Adrenal gland (tissue), 12 donors: Measurements from ENCODE around the gene KLHL29. TPM values are rescaled to one million over a fixed set of nuclear protein-coding genes. Genes with fewer than 3 reads are reported as not detected.

Source experiments
- DNase-seq, 7 donors: peaks; one replicate each; pipeline ENCODE4 v3.0.0-alpha.2; 2019 to 2020
- H3K27ac ChIP-seq, 5 donors: fragments of 200-600 bp; sonication (generic) in 4 of 5; 1 replicate in 3 of 5; 2 replicates in 2 of 5; pipeline versions ENCODE4 v1.5.1 to v1.8.0; 2016 to 2020; ENCODE audit warnings: mild to moderate bottlenecking in 1 of 5
- H3K27me3 ChIP-seq: fragments of 200-600 bp; 2 replicates; pipeline ENCODE4 v1.8.0; 2021
- H3K36me3 ChIP-seq, 2 donors: fragments of 200-600 bp; replicated peaks in 1 of 2; 1 replicate in 1 of 2; 2 replicates in 1 of 2; pipeline versions ENCODE4 v1.5.1 to v1.8.0; 2018 to 2022
- H3K4me1 ChIP-seq, 2 donors: fragments of 200-600 bp; replicated peaks in 1 of 2; 1 replicate in 1 of 2; 2 replicates in 1 of 2; pipeline versions ENCODE4 v1.5.1 to v1.8.0; 2018 to 2021
- H3K4me3 ChIP-seq, 4 donors: fragments of 200-600 bp; sonication (generic) in 3 of 4; one replicate each; pipeline ENCODE4 v1.5.1; 2016 to 2018
- H3K9me3 ChIP-seq, 3 donors: fragments of 200-600 bp; sonication (generic) in 1 of 3; replicated peaks in 1 of 3; 1 replicate in 2 of 3; 2 replicates in 1 of 3; pipeline versions ENCODE4 v1.5.1 to v1.8.0; 2016 to 2021
- POLR2A ChIP-seq, 2 donors: fragments of 450-650 bp; IDR thresholded peaks; one replicate each; pipeline ENCODE4 v1.6.1; 2017; ENCODE audit warnings: antibody characterized with exemption in 2 of 2, mild to moderate bottlenecking in 2 of 2, moderate library complexity in 1 of 2
- WGBS, 4 donors: extraction: QIAGEN DNeasy Blood & Tissue Kit in 2 of 4; methylation state at CpG; one replicate each; pipeline versions ENCODE4 v1.1.5 to v1.1.7; 2013 to 2017; 5-methylcytosine and 5-hydroxymethylcytosine counted together
- intact Hi-C, 2 donors: fragments of 100-400 bp; cut with DNase I; formaldehyde crosslinking; loops; one replicate each; pipeline versions ENCODE4 v1.14.1 to v1.15.0; 2022 to 2023
- polyA plus RNA-seq, 3 donors: library from polyadenylated mRNA; stranded (reverse); fragments of 200-250 nt in 2 of 3; fragments of 350-450 nt in 1 of 3; fragmentation: Illumina TruSeq in 1 of 3; extraction: RNeasy Lipid Tissue Mini Kit (QIAGEN cat#74804) in 1 of 3; gene quantifications; one replicate each; pipeline ENCODE4 v1.2.3, GENCODE V29; 2013 to 2014
- total RNA-seq, 9 donors: library from RNA; depleted of rRNA in 4 of 9; stranded (reverse); fragments of >200 nt in 4 of 9; fragments of 120-200 nt in 1 of 9; fragmentation: NEBNext Ultra II Directional in 1 of 9; extraction: Animal tissue kit (Norgen Biotek cat#: 25700) in 1 of 9; gene quantifications; one replicate each; pipeline versions ENCODE4 v1.1.0 to v1.2.4, GENCODE V29; 2013 to 2023
- TF ChIP-seq, protein P1 (sequence below), 6 experiments: fragments of 450-650 bp in 4 of 6; fragments of 200-600 bp in 2 of 6; sonication (generic) in 1 of 6; IDR thresholded peaks; 1 replicate in 5 of 6; 2 replicates in 1 of 6; pipeline versions ENCODE4 v1.5.1 to v1.8.0; 2016 to 2021; ENCODE audit warnings: antibody characterized with exemption in 6 of 6, mild to moderate bottlenecking in 2 of 6, moderate library complexity in 1 of 6
- donor health status: healthy with polysubstance abuse.
- donor health status: Bipolar disorder and iron deficiency.
- donor health status: DM: yes; HTN: yes; CAD: no.
- donor health status: DM: no; HTN: no; CAD: no.
- donor health status: DM: no; HTN: no; CAD: no.
- donor health status: DM: yes; HTN: yes; CAD: no.

KLHL29 gene
- total and polyA plus RNA-seq, 12 donors = 1.9 to 24.5 (median 15.7) TPM

- TF ChIP-seq POLR2A (IDR thresholded peaks at IDR 0.05) = no peak
- TF ChIP-seq, protein P1, sequence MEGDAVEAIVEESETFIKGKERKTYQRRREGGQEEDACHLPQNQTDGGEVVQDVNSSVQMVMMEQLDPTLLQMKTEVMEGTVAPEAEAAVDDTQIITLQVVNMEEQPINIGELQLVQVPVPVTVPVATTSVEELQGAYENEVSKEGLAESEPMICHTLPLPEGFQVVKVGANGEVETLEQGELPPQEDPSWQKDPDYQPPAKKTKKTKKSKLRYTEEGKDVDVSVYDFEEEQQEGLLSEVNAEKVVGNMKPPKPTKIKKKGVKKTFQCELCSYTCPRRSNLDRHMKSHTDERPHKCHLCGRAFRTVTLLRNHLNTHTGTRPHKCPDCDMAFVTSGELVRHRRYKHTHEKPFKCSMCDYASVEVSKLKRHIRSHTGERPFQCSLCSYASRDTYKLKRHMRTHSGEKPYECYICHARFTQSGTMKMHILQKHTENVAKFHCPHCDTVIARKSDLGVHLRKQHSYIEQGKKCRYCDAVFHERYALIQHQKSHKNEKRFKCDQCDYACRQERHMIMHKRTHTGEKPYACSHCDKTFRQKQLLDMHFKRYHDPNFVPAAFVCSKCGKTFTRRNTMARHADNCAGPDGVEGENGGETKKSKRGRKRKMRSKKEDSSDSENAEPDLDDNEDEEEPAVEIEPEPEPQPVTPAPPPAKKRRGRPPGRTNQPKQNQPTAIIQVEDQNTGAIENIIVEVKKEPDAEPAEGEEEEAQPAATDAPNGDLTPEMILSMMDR (IDR thresholded peaks at IDR 0.05) = no peak
- Histone ChIP-seq H3K27ac (no peak overlapping the region), H3K4me3 (no peak overlapping the region), H3K9me3 (no peaks in the 10 kb centered on the region), H3K36me3 (no peaks in the 10 kb centered on the region), H3K27me3 (no peaks in the 10 kb centered on the region), H3K4me1 (peaks cover 6 to 29% of the 10 kb centered on the region in 2 donors)
- 95 to 98% (median 96%) methylated on average over 13 to 17 of the region's 17 CpGs for WGBS, 4 donors
- intact Hi-C loops = no loop called here
- peak in 3 of 7 donors; percentile 9 to 48 (median 16) for DNase-seq
Observed at GRCh38 chr2:23456396-23456795, 71.4 kb downstream of the KLHL29 start.

DNA sequence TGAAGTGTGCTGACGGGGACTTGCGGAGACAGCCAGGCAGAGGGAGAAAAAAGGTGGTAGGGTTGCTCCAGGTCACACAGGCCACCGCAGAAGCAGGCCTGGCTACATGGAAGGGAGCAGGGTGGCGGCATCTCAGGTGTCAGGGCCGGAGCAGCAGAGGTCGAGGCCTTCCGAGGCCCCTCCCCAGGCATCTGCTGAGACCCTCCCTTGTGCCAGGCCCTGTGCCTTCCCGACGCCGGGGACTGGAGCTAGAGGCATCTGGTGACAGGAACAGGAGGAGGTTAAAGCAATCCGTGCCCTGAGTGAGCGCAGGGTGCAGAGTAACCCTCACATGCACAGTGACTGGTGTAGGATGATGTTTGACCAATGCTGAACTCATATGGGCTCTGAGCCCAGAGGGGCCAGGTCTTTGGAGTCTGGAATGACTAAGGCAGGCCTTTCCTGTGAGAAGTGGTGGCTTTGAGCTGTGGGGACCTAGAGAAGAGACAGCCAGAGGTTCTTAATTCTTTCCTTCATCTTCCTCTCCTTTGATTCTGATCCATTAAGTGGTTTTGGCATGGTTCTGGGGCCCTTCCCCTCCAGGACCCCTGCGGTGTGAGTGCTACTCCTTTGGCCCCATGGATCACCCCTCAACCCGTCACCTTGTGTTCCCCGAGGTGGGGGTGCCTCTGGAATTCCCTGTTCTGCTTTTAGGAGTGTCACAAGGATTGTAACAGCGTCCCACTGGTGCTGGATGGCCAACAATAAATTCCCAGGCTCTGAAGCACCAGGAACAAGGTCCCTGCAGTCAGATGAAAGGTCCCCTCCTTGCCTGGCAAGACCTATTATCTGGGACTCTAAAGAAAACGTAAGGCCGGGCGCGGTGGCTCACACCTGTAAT is 72.1 kb downstream of the KLHL29 start:
- no peaks in the 10 kb centered on the region for H3K36me3 ChIP-seq
- peak in 3 of 7 donors; percentile 15 to 49 (median 21) for DNase-seq
- H3K4me3 ChIP-seq = no peak overlapping the region
- no peaks in the 10 kb centered on the region for H3K9me3 ChIP-seq
- H3K27me3 ChIP-seq = no peaks in the 10 kb centered on the region
- H3K4me1 ChIP-seq = peaks cover 6 to 29% of the 10 kb centered on the region in 2 donors
- intact Hi-C loops = no loop called here
- TF ChIP-seq POLR2A (IDR thresholded peaks at IDR 0.05) = no peak
- TF ChIP-seq, protein P1 (IDR thresholded peaks at IDR 0.05) = no peak
- H3K27ac ChIP-seq = no peak overlapping the region
- 91 to 93% (median 92%) methylated on average over 11 to 20 of the region's 20 CpGs for WGBS, 4 donors

DNA sequence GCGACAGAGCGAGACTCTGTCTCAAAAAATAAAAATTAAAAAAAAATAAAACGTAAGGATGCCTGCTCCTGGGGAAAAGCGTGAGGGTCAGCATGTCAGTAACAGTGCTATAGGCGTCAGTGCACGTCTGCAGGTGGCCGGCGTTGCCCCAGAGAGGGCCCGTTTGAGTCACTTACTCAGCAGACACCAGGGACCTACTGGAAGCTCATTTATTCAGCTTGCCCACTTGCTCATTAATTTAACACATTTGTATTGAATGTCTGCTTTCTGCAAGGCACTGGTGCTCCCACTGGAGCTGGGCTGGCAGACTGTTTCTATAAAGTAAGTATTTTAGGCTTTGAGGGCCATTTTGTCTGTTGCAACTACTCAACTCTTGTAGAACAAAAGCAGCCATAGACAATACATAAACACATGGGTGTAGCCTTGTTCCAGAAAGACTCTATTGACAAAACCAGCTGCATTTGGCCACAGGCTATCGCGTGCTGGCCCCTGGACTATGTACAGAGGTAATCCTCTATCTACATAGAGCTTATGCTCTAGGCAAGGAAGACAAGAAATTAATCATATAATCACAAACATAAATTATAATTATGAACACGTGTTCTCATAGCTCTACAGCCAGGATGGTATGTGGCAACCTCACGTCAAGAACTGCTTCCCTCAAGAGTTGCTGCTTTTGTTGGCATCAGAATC is 73.2 kb downstream of the KLHL29 start:
- TF ChIP-seq, protein P1 (IDR thresholded peaks at IDR 0.05) = no peak
- TF ChIP-seq POLR2A (IDR thresholded peaks at IDR 0.05) = no peak
- peak in 3 of 7 donors; percentile 4 to 29 (median 10) for DNase-seq
- no peaks in the 10 kb centered on the region for H3K9me3 ChIP-seq
- no peak overlapping the region for H3K27ac ChIP-seq
- H3K27me3 ChIP-seq = no peaks in the 10 kb centered on the region
- H3K4me3 ChIP-seq = no peak overlapping the region
- WGBS, 4 donors = 89 to 94% (median 91%) methylated on average over 13 of the region's 13 CpGs
- H3K36me3 ChIP-seq = no peaks in the 10 kb centered on the region
- intact Hi-C loops = no loop called here
- H3K4me1 ChIP-seq = peaks cover 6 to 22% of the 10 kb centered on the region in 2 donors

DNA sequence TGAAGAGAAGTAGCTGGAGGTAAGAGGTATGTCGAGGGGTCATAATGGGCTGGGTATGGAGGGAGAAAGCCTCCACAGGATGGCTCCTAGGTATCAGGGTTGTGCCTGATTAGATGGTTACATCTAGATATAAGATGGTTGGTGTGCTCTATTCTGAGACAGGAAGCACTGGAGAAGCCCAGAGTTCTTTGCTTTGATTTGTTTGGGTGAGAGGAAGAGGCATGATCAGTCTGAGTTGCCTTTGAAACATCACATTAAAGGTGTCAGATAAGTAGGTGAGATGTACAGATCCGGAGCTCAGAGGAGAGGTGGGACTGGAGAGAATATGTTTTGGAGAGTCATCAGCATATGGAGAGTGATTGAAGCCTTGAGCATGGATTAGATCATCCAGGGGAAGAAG is 74.1 kb downstream of the KLHL29 start:
- WGBS, 4 donors = 83 to 96% (median 87%) methylated on average over 2 of the region's 2 CpGs
- no peak for DNase-seq
- H3K4me1 ChIP-seq = peaks cover 2 to 13% of the 10 kb centered on the region in 2 donors

More for the DNA sequence above, 74.1 kb downstream of the KLHL29 start:
- Histone ChIP-seq H3K9me3 (no peaks in the 10 kb centered on the region), H3K27me3 (no peaks in the 10 kb centered on the region), H3K36me3 (no peaks in the 10 kb centered on the region), H3K27ac (no peak overlapping the region), H3K4me3 (no peak overlapping the region)
- intact Hi-C loops = no loop called here
- TF ChIP-seq POLR2A (IDR thresholded peaks at IDR 0.05) = no peak
- TF ChIP-seq, protein P1 (IDR thresholded peaks at IDR 0.05) = no peak
